Endothelial cell of umbilical vein (primary cell): Measurements from ENCODE around the gene TOE1. TPM values are rescaled to one million over a fixed set of nuclear protein-coding genes. Genes with fewer than 3 reads are reported as not detected.
A peak's percentile ranks its signal among the peaks of the same experiment; 100 is the strongest.

Experiments
- BruUV-seq: library from RNA; stranded (reverse); fragments of 400-500 nt; replicated peaks from 2 replicates; lab custom pipeline; 2021; lab: Mats Ljungman, UMichigan
- CTCF ChIA-PET: fragments of 300-600, 350-600 bp; sonication (Branson Sonifier 250); formaldehyde crosslinking; loops from one replicate; lab custom pipeline; 2021; ENCODE audit warnings: antibody characterized with exemption, inconsistent platforms; lab: Charles Lee
- POLR2A ChIA-PET: fragments of 300-600, 350-600 bp; sonication (Branson Sonifier 250); formaldehyde crosslinking; loops from one replicate; lab custom pipeline; 2021; ENCODE audit warnings: antibody characterized with exemption, inconsistent platforms; lab: Charles Lee
- DNase-seq: peaks from one replicate; pipeline ENCODE4 v3.0.0-alpha.2; 2011; ENCODE audit warnings: low read depth, low spot score
- FAIRE-seq: peaks from 2 replicates; lab custom pipeline; 2011; peaks lifted over from hg19 to GRCh38; lab: Jason Lieb, UNC
- H2AFZ ChIP-seq: 2 replicates; pipeline ENCODE4 v1.6.0; 2012; ENCODE audit warnings: low read depth, low read length, control low read depth, inconsistent platforms
- H3K27ac ChIP-seq: 2 replicates; pipeline ENCODE4 v1.5.1; 2011; ENCODE audit warnings: low read depth, mild to moderate bottlenecking, control low read depth, low read length, moderate library complexity; ENCODE audit not compliant: insufficient read depth
- H3K27me3 ChIP-seq, 2 experiments: 2 replicates each; pipeline versions ENCODE4 v1.6.0 to v1.6.1; 2011; ENCODE audit warnings: low read length in 2 of 2, mixed read lengths in 1 of 2; ENCODE audit not compliant: control insufficient read depth in 2 of 2, insufficient read depth in 2 of 2
- H3K36me3 ChIP-seq, 2 experiments: 2 replicates in 1 of 2; 3 replicates in 1 of 2; pipeline ENCODE4 v1.5.1; 2011; ENCODE audit warnings: low read length in 2 of 2, mild to moderate bottlenecking in 1 of 2, moderate library complexity in 1 of 2; ENCODE audit not compliant: control insufficient read depth in 2 of 2, insufficient read depth in 2 of 2; ENCODE audit errors: extremely low read depth in 1 of 2
- H3K4me1 ChIP-seq: 3 replicates; pipeline ENCODE4 v1.5.1; 2011; ENCODE audit warnings: mild to moderate bottlenecking, low read length; ENCODE audit not compliant: control insufficient read depth, insufficient read depth; ENCODE audit errors: extremely low read depth
- H3K4me2 ChIP-seq: 2 replicates; pipeline ENCODE4 v1.6.1; 2011; ENCODE audit warnings: low read length, control low read depth, mixed read lengths; ENCODE audit not compliant: insufficient read depth
- H3K4me3 ChIP-seq, 3 experiments: fragments of 200-600 bp in 1 of 3; sonication (generic), shearing (Covaris generic) in 1 of 3; replicated peaks in 1 of 3; 2 replicates each; pipeline ENCODE4 v1.5.1; 2011 to 2016; ENCODE audit warnings: control low read depth in 3 of 3, low read length in 3 of 3, mild to moderate bottlenecking in 2 of 3, inconsistent platforms in 1 of 3, low read depth in 1 of 3, moderate library complexity in 1 of 3; ENCODE audit not compliant: insufficient read depth in 1 of 3
- H3K79me2 ChIP-seq: 2 replicates; pipeline ENCODE4 v1.6.0; 2012; ENCODE audit warnings: low read length, inconsistent platforms; ENCODE audit not compliant: control insufficient read depth, insufficient read depth
- H3K9ac ChIP-seq: replicated peaks from 2 replicates; pipeline ENCODE3; 2011; ENCODE audit warnings: low read length, control low read depth; ENCODE audit not compliant: insufficient read depth; ENCODE audit errors: extremely low read depth
- H3K9me1 ChIP-seq: replicated peaks from 3 replicates; pipeline ENCODE4 v1.6.0; 2011; ENCODE audit warnings: mild to moderate bottlenecking, low read length; ENCODE audit not compliant: control insufficient read depth, insufficient read depth; ENCODE audit errors: extremely low read depth
- H3K9me3 ChIP-seq: replicated peaks from 2 replicates; pipeline ENCODE4 v1.5.1; 2012; ENCODE audit warnings: low read length, inconsistent platforms; ENCODE audit not compliant: control insufficient read depth, insufficient read depth
- H4K20me1 ChIP-seq: replicated peaks from 2 replicates; pipeline ENCODE3; 2011; ENCODE audit warnings: mild to moderate bottlenecking, low read length; ENCODE audit not compliant: control insufficient read depth, insufficient read depth; ENCODE audit errors: extremely low read depth
- CTCF ChIP-seq, 2 donors: IDR thresholded peaks; 1 replicate in 1 of 2; 2 replicates in 1 of 2; pipeline ENCODE4 v1.5.1; 2011; ENCODE audit warnings: low read length in 2 of 2, mild to moderate bottlenecking in 2 of 2, moderate library complexity in 2 of 2, control low read depth in 1 of 2, inconsistent platforms in 1 of 2, low read depth in 1 of 2; ENCODE audit not compliant: insufficient read depth in 1 of 2; ENCODE audit errors: extremely low read depth in 1 of 2
- EZH2 ChIP-seq: IDR thresholded peaks from 2 replicates; pipeline ENCODE4 v1.6.1; 2012; ENCODE audit warnings: borderline replicate concordance, low read depth, mild to moderate bottlenecking, moderate library complexity, low read length, inconsistent platforms; ENCODE audit not compliant: severe bottlenecking
- FOS ChIP-seq: IDR thresholded peaks from 2 replicates; pipeline ENCODE4 v1.6.1; 2011; ENCODE audit warnings: mild to moderate bottlenecking, low read length, moderate library complexity, borderline replicate concordance; ENCODE audit not compliant: insufficient read depth
- GATA2 ChIP-seq: IDR thresholded peaks from 2 replicates; pipeline ENCODE4 v1.7.0; 2011; ENCODE audit warnings: low read depth, mild to moderate bottlenecking, moderate library complexity, mixed read lengths, low read length; ENCODE audit not compliant: insufficient read length, insufficient read depth
- JUN ChIP-seq: IDR thresholded peaks from 2 replicates; pipeline ENCODE4 v1.6.1; 2011; ENCODE audit warnings: borderline replicate concordance, low read depth; ENCODE audit not compliant: insufficient read length, insufficient read depth
- MAX ChIP-seq: IDR thresholded peaks from 2 replicates; pipeline ENCODE4 v1.6.1; 2011; ENCODE audit not compliant: insufficient read depth, insufficient read length
- MYC ChIP-seq: IDR thresholded peaks from one replicate; pipeline ENCODE4 v1.6.1; 2011; ENCODE audit warnings: mild to moderate bottlenecking, low read depth, low read length
- POLR2A ChIP-seq: IDR thresholded peaks from 2 replicates; pipeline ENCODE4 v1.6.1; 2012; ENCODE audit warnings: low read depth, mild to moderate bottlenecking, control low read depth, low read length
- POLR2AphosphoS5 ChIP-seq: IDR thresholded peaks from 2 replicates; pipeline ENCODE4 v1.6.1; 2012; ENCODE audit warnings: low read depth, mild to moderate bottlenecking, control low read depth, low read length, moderate library complexity; ENCODE audit not compliant: insufficient read depth
- dilution Hi-C: fragments of 300-500 bp; cut with MboI; formaldehyde crosslinking; loops from one replicate; pipeline ENCODE4 v1.15.0; 2019; ENCODE audit warnings: low sequenced_read_pairs; ENCODE audit not compliant: extremely low pct_ligation_motif_present
- intact Hi-C: fragments of 100-400 bp; cut with micrococcal nuclease; formaldehyde crosslinking; loops from one replicate; pipeline ENCODE4 v1.10.0; 2022
- polyA plus RNA-seq, 4 experiments: library from polyadenylated mRNA; depleted of rRNA in 3 of 4; stranded (reverse) in 3 of 4; unstranded in 1 of 4; fragments of >200 nt; gene quantifications; 2 replicates each; pipeline versions ENCODE4 v1.2.1 to v1.2.3, GENCODE V29; 2011 to 2012; ENCODE audit warnings: missing spikeins in 1 of 4
- total RNA-seq: library from RNA; stranded (reverse); gene quantifications from 2 replicates; pipeline ENCODE4 v1.2.3, GENCODE V29; 2021

The TOE1 gene
- total and polyA plus RNA-seq, 2 donors (not counting 3 experiments of a cell fraction or from before 2014, with no cell fraction given), result 16.3 to 24.9 TPM

- peak overlapping the region; percentile 51 for H3K27ac ChIP-seq
- H3K79me2 ChIP-seq, result no peaks in the 10 kb centered on the region
- peak overlapping the region; percentile 49 for H3K4me2 ChIP-seq
- H3K4me3 ChIP-seq, result peak overlapping the region in 2 of 3 experiments; percentile 4 to 54
- ChIA-PET CTCF (interaction anchor here (1.0 to 9.9 kb wide), 11 partner anchors 10 to 293 kb away, joined by 3 to 556 read pairs (median 4); partner anchors contain the start of genes HECTD3, MUTYH, TESK2 and TOE1), POLR2A (interaction anchor here (1.3 kb wide), 1 partner anchor 35 kb away, joined by 33 read pairs; the partner anchor contains the start of genes MUTYH and TOE1)
- no peak for DNase-seq
- peak overlapping the region; percentile 62 for H3K9ac ChIP-seq
- H3K9me3 ChIP-seq, result no peaks in the 10 kb centered on the region
- dilution Hi-C loops, result no loop called here
- no peak for FAIRE-seq
- BruUV-seq, result no TSS peak
- H2AFZ ChIP-seq, result peak overlapping the region; percentile 29
- no peaks in the 10 kb centered on the region for H4K20me1 ChIP-seq
- H3K9me1 ChIP-seq, result no peaks in the 10 kb centered on the region
- TF ChIP-seq POLR2A (no peak), EZH2 (no peak), GATA2 (no peak), FOS (no peak), CTCF (IDR thresholded peaks at IDR 0.05; ENCODE audit: extremely low read depth in 1 of 2, insufficient read depth in 1 of 2, low read depth in 1 of 2, low read length in 2 of 2) (no peak), MAX (no peak), MYC (no peak), JUN (no peak), POLR2AphosphoS5 (no peak)
- peaks cover 14% of the 10 kb centered on the region for H3K4me1 ChIP-seq
- no peaks in the 10 kb centered on the region for H3K36me3 ChIP-seq
- no peaks in the 10 kb centered on the region for H3K27me3 ChIP-seq
- intact Hi-C loops, result loop anchor here (1.0 to 5.0 kb wide), 3 partner anchors 36 to 573 kb away; partner anchors contain the start of genes MUTYH, RNU5D-1 and TOE1
These were observed 35.5 kb upstream of the TOE1 start for GRCh38 chr1:45304311-45305081.
